Cerebellar nuclear complex (tissue), 1 donor: ENCODE results near the gene GRIK3.

Source experiments
- DNase-seq, 2 experiments: peaks; one replicate each; lab custom pipeline; 2025; lab: John Stamatoyannopoulos, UW

Gene GRIK3

DNA sequence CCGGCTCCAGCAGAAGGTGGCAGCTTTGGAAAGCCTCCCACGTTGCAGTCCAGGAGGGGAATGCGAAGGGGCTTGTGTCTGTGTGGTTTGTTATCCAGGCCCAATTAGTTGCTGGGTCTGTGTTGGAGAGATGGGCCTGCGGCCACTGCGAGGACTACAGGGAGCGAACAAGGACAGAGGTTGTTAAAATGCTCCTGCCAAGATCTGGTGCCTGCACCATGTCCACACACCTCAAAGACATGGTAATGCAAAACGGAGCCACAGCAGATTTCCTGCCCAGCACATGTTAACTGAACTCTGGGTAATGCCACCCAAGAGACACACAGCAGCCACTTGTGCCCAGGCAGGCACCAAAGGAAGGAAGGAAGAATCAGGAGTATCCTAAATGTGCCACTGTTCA is 18.6 kb downstream of the GRIK3 start:
- no peak for DNase-seq

DNA sequence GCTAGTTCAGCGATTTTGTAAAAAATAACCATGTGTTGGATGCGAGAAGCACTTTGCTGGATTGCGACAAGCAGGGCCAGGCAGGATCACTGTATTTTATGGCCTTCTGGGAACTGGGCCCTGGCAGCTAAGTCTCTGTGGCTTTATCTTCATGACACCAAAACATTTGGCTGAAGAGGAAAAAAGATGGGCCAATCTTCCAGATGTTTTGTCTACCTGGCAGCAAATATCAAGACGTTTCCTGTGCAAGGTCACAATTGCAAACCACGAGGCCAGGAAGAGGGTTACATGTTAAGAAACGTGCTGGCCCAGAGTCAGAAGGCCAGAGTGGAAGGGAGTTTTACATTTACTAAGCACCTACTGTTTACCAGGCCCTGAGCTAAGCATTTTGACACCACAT is 22.1 kb downstream of the GRIK3 start:
- DNase-seq: no peak

DNA sequence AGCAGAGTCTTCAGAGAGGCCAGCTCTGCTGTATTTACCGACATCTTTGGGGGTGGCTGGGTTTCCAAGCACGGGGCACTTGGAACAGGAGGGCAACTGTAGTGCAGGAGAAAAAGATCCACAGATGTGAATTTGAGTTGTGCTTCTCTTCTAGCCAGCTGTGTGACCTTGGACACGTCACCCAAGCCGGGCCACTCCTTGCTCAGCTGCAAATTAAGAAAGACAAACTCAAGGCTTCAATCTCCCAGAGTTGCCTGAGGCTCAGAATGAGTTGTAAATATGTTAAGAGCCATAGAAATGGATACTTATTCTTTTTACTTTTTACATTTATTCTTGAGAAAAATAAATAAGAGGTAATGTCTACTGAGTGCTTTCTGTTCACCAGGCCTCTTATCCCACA is 24.3 kb downstream of the GRIK3 start:
- no peak for DNase-seq

DNA sequence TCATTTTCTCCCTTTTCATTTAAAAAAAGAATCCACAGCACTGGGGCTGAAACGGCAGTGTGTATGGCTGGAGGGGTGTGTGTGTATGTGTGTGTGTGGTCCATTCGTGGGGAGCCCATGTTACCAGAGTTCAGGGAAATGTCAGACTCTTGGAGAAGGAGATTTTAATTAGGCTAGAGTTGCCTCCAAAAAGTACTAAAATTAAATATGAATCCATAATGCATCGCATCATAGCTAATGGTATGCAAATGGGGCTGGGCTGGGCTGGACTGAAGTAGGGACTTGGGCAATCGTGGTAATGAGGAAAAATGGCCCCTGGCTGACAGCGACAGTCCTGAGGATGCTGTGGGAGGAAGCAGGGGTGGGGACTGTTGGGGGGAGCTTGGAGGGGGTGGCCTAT is 24.8 kb downstream of the GRIK3 start:
- no peak for DNase-seq

GRCh38 chr1:37006132-37006868 is 28.0 kb downstream of the GRIK3 start:
- no peak for DNase-seq

- DNase-seq: no peak
Measured at GRCh38 chr1:37002898-37003297, 31.4 kb downstream of the GRIK3 start.

DNA sequence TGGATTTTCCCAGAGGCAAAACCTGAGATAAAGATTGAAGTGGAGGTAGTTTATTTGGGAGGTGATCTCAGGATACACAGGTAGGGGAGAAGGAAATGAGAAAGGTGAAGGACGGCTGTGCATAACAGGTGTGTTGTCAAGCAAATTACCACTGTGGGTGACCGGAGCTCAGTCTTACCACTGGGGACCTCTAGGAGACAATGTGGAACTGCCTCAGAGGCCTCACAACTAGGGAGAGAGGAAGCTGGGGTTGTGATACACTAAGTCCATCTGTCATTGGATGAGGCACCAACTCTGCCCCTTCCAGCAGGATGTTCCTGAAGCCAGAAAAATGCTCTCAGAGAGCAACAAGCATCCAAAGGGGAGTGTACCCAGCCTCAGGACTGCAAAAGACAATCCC is 32.6 kb downstream of the GRIK3 start:
- no peak for DNase-seq

- DNase-seq: no peak
Measured at GRCh38 chr1:36996106-36996505, 38.2 kb downstream of the GRIK3 start.

DNA sequence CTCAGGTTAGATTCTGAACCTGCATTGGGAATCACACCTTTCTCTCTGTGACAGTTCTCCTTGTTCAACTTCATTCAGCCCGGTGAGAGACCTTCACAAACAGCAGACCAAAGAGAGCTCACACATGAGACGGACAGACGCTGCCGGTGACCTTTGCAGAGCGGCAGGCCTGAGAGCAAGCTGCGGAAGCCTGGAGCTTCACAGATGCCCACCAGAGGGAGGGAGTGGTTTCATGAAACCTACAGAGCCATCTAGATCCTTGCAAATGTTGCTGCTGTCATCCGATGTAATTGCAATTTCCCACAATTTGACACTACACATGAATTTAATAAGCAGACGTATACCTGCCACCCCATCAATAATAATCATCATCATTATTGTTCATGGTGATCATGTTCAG is 39.4 kb downstream of the GRIK3 start:
- DNase-seq: no peak

GRCh38 chr1:36994294-36994693 is 40.0 kb downstream of the GRIK3 start:
- DNase-seq: no peak

GRCh38 chr1:36992139-36992943 is 42.0 kb downstream of the GRIK3 start:
- no peak for DNase-seq

- DNase-seq: no peak
Measured at GRCh38 chr1:36991551-36991950, 42.8 kb downstream of the GRIK3 start.

DNA sequence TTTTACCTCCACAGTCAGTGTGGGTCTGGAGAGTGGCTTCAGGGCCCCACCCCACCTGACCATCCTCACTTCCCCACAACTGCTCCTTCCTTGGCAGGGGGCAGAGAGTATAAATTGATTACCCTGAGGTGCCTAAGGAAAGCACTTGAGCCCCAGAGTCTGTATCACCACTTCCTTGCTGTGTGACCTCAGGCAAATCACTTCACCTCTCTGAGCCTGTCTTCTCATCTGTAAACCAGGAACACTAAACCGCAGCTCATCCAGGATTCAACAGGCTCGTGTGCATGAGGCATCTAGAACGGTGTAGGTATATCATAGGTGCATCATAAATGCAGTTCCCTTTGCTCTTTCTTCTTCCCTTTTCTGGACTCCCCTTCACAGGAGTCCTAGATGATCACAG is 43.4 kb downstream of the GRIK3 start:
- no peak for DNase-seq

- DNase-seq: no peak
Measured at GRCh38 chr1:36989241-36989640, 45.1 kb downstream of the GRIK3 start.

DNA sequence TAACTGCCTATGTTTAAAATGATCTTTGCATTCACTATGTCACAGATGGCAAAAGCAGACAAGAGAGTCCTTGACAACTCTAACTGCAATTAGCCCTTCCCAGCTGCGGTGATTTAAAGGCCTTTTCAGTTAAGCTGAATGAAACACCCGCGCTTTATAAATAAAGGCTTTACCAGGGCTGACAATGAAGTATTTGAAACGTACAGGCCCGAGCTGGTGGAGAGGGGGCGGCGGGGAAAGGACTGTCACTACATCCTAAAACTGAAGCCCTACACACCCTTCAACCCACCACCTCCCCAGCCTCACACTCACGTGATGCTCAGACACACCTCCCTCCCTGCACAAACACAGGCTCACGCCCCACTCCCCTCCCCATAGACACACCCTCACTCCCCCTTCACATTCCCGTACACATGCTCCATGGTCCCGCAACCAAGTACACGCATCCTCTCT is 45.5 kb downstream of the GRIK3 start:
- DNase-seq: no peak

DNA sequence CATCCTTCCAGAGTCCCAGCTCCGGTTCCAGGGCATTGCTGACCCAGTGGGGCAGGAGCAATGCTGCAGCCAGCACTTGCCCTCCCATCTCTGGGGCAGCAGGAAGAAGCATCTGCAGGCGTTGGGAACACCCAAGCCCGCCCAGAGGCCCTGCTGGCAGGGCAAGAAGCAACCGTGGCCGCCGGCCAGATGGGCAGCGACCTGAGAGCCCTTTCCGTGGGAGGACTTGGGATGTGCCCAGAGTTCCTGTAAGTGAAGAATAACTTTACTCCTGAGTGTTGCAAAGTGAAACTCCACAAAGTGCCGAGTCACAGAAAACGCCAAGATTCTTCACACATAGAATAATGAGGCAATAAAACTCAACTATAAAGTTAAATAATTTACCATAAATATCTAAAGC is 46.0 kb downstream of the GRIK3 start:
- no peak for DNase-seq

- no peak for DNase-seq
Measured at GRCh38 chr1:36987276-36987675, 47.0 kb downstream of the GRIK3 start.

GRCh38 chr1:36986241-36986985 is 47.9 kb downstream of the GRIK3 start:
- no peak for DNase-seq

- no peak for DNase-seq
Measured at GRCh38 chr1:36984675-36985074, 49.6 kb downstream of the GRIK3 start.

DNA sequence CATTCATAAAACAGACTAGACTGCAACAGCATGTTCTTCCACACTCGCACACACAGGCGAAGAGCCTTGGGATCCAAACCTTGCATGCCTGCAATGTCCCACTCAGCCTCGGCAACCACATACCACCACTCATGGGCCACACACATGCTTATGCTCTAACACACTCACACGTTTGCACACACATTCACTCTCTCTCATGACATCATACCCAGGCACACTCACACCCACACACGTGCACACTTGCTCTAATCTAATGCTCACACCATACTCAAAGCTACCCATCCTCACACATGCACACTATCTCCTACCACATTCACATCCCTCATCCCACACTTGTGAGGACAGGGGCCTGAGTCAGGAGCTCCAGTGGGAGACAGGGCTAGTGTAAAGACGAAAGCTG is 50.3 kb downstream of the GRIK3 start:
- DNase-seq: no peak

- no peak for DNase-seq
Measured at GRCh38 chr1:36982709-36983108, 51.6 kb downstream of the GRIK3 start.

- no peak for DNase-seq
Measured at GRCh38 chr1:36981771-36982622, 52.3 kb downstream of the GRIK3 start.
